H9 (cell line): ENCODE data around the gene TERT. TPM values are rescaled to one million over a fixed set of nuclear protein-coding genes. Genes with fewer than 3 reads are reported as not detected.
"Not testable (repeated sequence)": the region's sequence is repeated elsewhere in the genome, so short reads cannot be mapped to it uniquely, and the experiment has no call there.

Source experiments
- DNase-seq: peaks from one replicate; pipeline ENCODE4 v3.0.0-alpha.2; 2017
- H2AFZ ChIP-seq: one replicate; pipeline ENCODE4 v1.6.1; 2013; ENCODE audit warnings: mild to moderate bottlenecking, low read length, control low read depth, moderate library complexity
- H2AK5ac ChIP-seq: 2 replicates; pipeline ENCODE4 v1.6.1; 2013; ENCODE audit warnings: low read length, control low read depth, mixed read lengths; ENCODE audit not compliant: insufficient read length
- H2BK120ac ChIP-seq: one replicate; pipeline ENCODE4 v1.6.1; 2013; ENCODE audit warnings: low read depth, mild to moderate bottlenecking, low read length, control low read depth, inconsistent platforms; ENCODE audit not compliant: poor library complexity, severe bottlenecking
- H2BK12ac ChIP-seq: 2 replicates; pipeline ENCODE4 v1.6.1; 2013; ENCODE audit warnings: low read length, control low read depth, mixed read lengths, low read depth; ENCODE audit not compliant: insufficient read length
- H2BK15ac ChIP-seq: 2 replicates; pipeline ENCODE4 v1.6.1; 2013; ENCODE audit warnings: low read depth, low read length, control low read depth
- H2BK20ac ChIP-seq: one replicate; pipeline ENCODE4 v1.6.1; 2013; ENCODE audit warnings: low read depth, mild to moderate bottlenecking, low read length, control low read depth, inconsistent platforms; ENCODE audit not compliant: poor library complexity, severe bottlenecking
- H2BK5ac ChIP-seq: 2 replicates; pipeline ENCODE4 v1.6.1; 2013; ENCODE audit warnings: low read length, control low read depth, mixed read lengths; ENCODE audit not compliant: insufficient read length
- H3K14ac ChIP-seq: 2 replicates; pipeline ENCODE4 v1.6.1; 2013; ENCODE audit warnings: low read length, control low read depth; ENCODE audit not compliant: insufficient read depth
- H3K18ac ChIP-seq: 2 replicates; pipeline ENCODE4 v1.6.1; 2013; ENCODE audit warnings: low read depth, mild to moderate bottlenecking, mixed read lengths, low read length, control low read depth; ENCODE audit not compliant: insufficient read length
- H3K23ac ChIP-seq: 2 replicates; pipeline ENCODE4 v1.6.1; 2013; ENCODE audit warnings: low read length, control low read depth, mixed read lengths, low read depth; ENCODE audit not compliant: insufficient read length
- H3K23me2 ChIP-seq: 2 replicates; pipeline ENCODE4 v1.6.1; 2013; ENCODE audit warnings: low read depth, mild to moderate bottlenecking, mixed read lengths, low read length, control low read depth; ENCODE audit not compliant: insufficient read length, poor library complexity, severe bottlenecking
- H3K27ac ChIP-seq: 2 replicates; pipeline ENCODE4 v1.5.1; 2013; ENCODE audit warnings: low read length, control low read depth, mixed read lengths, low read depth; ENCODE audit not compliant: insufficient read length
- H3K27me3 ChIP-seq: 2 replicates; pipeline ENCODE4 v1.6.1; 2013; ENCODE audit warnings: low read length, control low read depth, inconsistent platforms; ENCODE audit not compliant: insufficient read depth
- H3K4ac ChIP-seq: 2 replicates; pipeline ENCODE4 v1.6.1; 2013; ENCODE audit warnings: low read depth, mild to moderate bottlenecking, control low read depth, inconsistent platforms, low read length, moderate library complexity
- H3K4me1 ChIP-seq: 2 replicates; pipeline ENCODE4 v1.6.1; 2013; ENCODE audit warnings: low read length, control low read depth, inconsistent platforms; ENCODE audit not compliant: insufficient read depth
- H3K4me2 ChIP-seq: 2 replicates; pipeline ENCODE4 v1.6.1; 2013; ENCODE audit warnings: low read length, control low read depth, mixed read lengths; ENCODE audit not compliant: insufficient read length, insufficient read depth
- H3K56ac ChIP-seq: 2 replicates; pipeline ENCODE4 v1.6.1; 2013; ENCODE audit warnings: low read depth, mild to moderate bottlenecking, mixed read lengths, low read length, control low read depth; ENCODE audit not compliant: insufficient read length
- H3K79me1 ChIP-seq: 2 replicates; pipeline ENCODE4 v1.6.1; 2013; ENCODE audit warnings: low read depth, mild to moderate bottlenecking, moderate library complexity, low read length, control low read depth, inconsistent platforms; ENCODE audit not compliant: insufficient read depth, poor library complexity, severe bottlenecking
- H3K79me2 ChIP-seq: 2 replicates; pipeline ENCODE4 v1.6.1; 2013; ENCODE audit warnings: low read length, control low read depth, inconsistent platforms; ENCODE audit not compliant: insufficient read depth
- H3K9ac ChIP-seq: 2 replicates; pipeline ENCODE4 v1.6.1; 2013; ENCODE audit warnings: low read length, control low read depth, mixed read lengths; ENCODE audit not compliant: insufficient read length; ENCODE audit errors: extremely low read depth
- H3K9me3 ChIP-seq: one replicate; pipeline ENCODE4 v1.6.1; 2013; ENCODE audit warnings: low read depth, low read length, inconsistent platforms; ENCODE audit not compliant: control insufficient read depth
- H3T11ph ChIP-seq: one replicate; pipeline ENCODE4 v1.6.1; 2013; ENCODE audit warnings: mild to moderate bottlenecking, low read length, control low read depth, inconsistent platforms
- H4K20me1 ChIP-seq: one replicate; pipeline ENCODE4 v1.6.1; 2013; ENCODE audit not compliant: control insufficient read depth, insufficient read length, insufficient read depth
- H4K5ac ChIP-seq: 2 replicates; pipeline ENCODE4 v1.6.1; 2013; ENCODE audit warnings: low read depth, mild to moderate bottlenecking, mixed read lengths, low read length, control low read depth; ENCODE audit not compliant: insufficient read length
- H4K8ac ChIP-seq: replicated peaks from 2 replicates; pipeline ENCODE4 v1.6.1; 2013; ENCODE audit warnings: low read length, control low read depth, mixed read lengths, low read depth; ENCODE audit not compliant: insufficient read length
- H4K91ac ChIP-seq: 2 replicates; pipeline ENCODE4 v1.6.1; 2013; ENCODE audit warnings: low read depth, mild to moderate bottlenecking, moderate library complexity, mixed read lengths, low read length, control low read depth; ENCODE audit not compliant: insufficient read length
- H3K27ac Mint-ChIP-seq, 3 experiments: 2 replicates in 2 of 3; 3 replicates in 1 of 3; pipeline ENCODE4 v1.8.0; 2020 to 2021; ENCODE audit warnings: mixed read lengths in 3 of 3, mild to moderate bottlenecking in 1 of 3, moderate library complexity in 1 of 3
- H3K27me3 Mint-ChIP-seq: 2 replicates; pipeline ENCODE4 v1.8.0; 2021; ENCODE audit warnings: low read depth, mild to moderate bottlenecking, moderate library complexity, mixed read lengths
- H3K36me3 Mint-ChIP-seq, 3 experiments: 2 replicates in 2 of 3; 3 replicates in 1 of 3; pipeline ENCODE4 v1.8.0; 2020 to 2021; ENCODE audit warnings: low read depth in 3 of 3, mixed read lengths in 3 of 3; ENCODE audit not compliant: insufficient read depth in 1 of 3
- H3K4me1 Mint-ChIP-seq, 2 experiments: 2 replicates each; pipeline ENCODE4 v1.8.0; 2020; ENCODE audit warnings: mixed read lengths in 2 of 2
- H3K4me3 Mint-ChIP-seq, 2 experiments: 2 replicates in 1 of 2; 3 replicates in 1 of 2; pipeline ENCODE4 v1.8.0; 2020 to 2021; ENCODE audit warnings: mild to moderate bottlenecking in 2 of 2, mixed read lengths in 2 of 2, moderate library complexity in 1 of 2
- H3K9me3 Mint-ChIP-seq, 2 experiments: 2 replicates in 1 of 2; 3 replicates in 1 of 2; pipeline ENCODE4 v1.8.0; 2020; ENCODE audit warnings: mild to moderate bottlenecking in 2 of 2, mixed read lengths in 2 of 2, moderate library complexity in 1 of 2
- WGBS: extraction: QIAGEN DNeasy Blood & Tissue Kit; methylation state at CpG from one replicate; pipeline ENCODE4 v1.1.7; 2013; ENCODE audit warnings: missing lambda C conversion rate, low lambda C conversion rate, mixed read lengths; ENCODE audit not compliant: insufficient read length; ENCODE audit errors: extremely low coverage; 5-methylcytosine and 5-hydroxymethylcytosine counted together
- total RNA-seq: library from RNA; stranded (reverse); gene quantifications from 2 replicates; pipeline ENCODE4 v1.2.1, GENCODE V29; 2021

The TERT gene
- total RNA-seq, 1 experiment from 2014 or later, result 15.5 TPM

GRCh38 chr5:1289559-1289958 is 5.3 kb downstream of the TERT start:
- H3K18ac ChIP-seq, H2BK15ac ChIP-seq, H3K27me3 ChIP-seq, H2BK12ac ChIP-seq, H3K27ac Mint-ChIP-seq, H2AFZ ChIP-seq, H3K14ac ChIP-seq, H4K5ac ChIP-seq, H3K23ac ChIP-seq, H4K8ac ChIP-seq, H3K9me3 Mint-ChIP-seq, H3K4me2 ChIP-seq, H3K4me3 Mint-ChIP-seq, H2AK5ac ChIP-seq, H3K9me3 ChIP-seq, DNase-seq, H2BK5ac ChIP-seq, H3K27me3 Mint-ChIP-seq, H4K91ac ChIP-seq, H3K9ac ChIP-seq, H3K27ac ChIP-seq, H4K20me1 ChIP-seq, H3T11ph ChIP-seq, H3K4me1 ChIP-seq, H3K4me1 Mint-ChIP-seq, H2BK120ac ChIP-seq, H3K4ac ChIP-seq, H3K23me2 ChIP-seq, H3K79me1 ChIP-seq, H3K79me2 ChIP-seq, H3K56ac ChIP-seq, H2BK20ac ChIP-seq: not testable (repeated sequence)
- WGBS, result no CpG with 5 or more reads among the region's 32 CpGs
- H3K36me3 Mint-ChIP-seq, result peaks cover 12 to 32% (median 23%) of the 10 kb centered on the region in 3 experiments
